MM.1S (cell line): ENCODE measurements around the gene SCYGR1.

Source experiments
- CTCF ChIP-seq: fragments of 300-600 bp; sonication (generic); IDR thresholded peaks from 2 replicates; pipeline ENCODE4 v1.5.1; 2016; ENCODE audit warnings: antibody characterized with exemption, low read length, mixed read lengths
- EZH2 ChIP-seq: fragments of 300-600 bp; sonication (generic); optimal IDR thresholded peaks from 2 replicates; pipeline ENCODE3; 2017; ENCODE audit warnings: low read depth, mild to moderate bottlenecking, antibody characterized with exemption, low read length, mixed read lengths

GRCh38 chr2:227379095-227379494 is 8.7 kb downstream of the SCYGR1 start, which contains the start of gene TM4SF20:
- TF ChIP-seq EZH2 (no peak), CTCF (no peak)
